ENCODE data around the gene TAOK3. TPM values are rescaled to one million over a fixed set of nuclear protein-coding genes. Genes with fewer than 3 reads are reported as not detected.

TAOK3 gene
- total and polyA plus RNA-seq, 9 of the 15 experiments (the other 6 are each of a cell fraction or from before 2014, with no cell fraction given) = 24.3 to 83.5 (median 47.1) TPM

DNA sequence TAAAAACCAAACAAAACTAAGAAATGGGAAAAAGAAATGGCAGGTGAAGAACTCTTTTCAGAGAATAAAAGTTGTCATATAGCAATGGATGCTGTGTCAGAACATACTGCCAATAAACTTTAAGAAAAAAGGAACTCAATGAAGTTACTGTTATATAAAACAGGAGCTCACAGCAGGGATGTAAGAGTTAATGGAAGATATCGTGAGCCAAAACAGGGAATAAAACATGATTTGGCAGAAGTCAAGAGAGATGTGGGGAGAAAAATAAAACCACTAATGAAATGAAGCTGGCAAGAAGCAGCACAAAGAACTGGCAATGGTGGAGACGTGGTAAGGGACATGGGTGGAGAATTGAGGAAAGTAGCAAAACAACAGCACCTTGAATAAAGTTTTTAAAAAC lies 61.0 kb downstream of the TAOK3 start (continued):
- TF ChIP-seq MYBL2 (IDR thresholded peaks at IDR 0.05; ENCODE audit: low read depth) = no peak
- no peak for TF ChIP-seq MYBL2 (CRISPR knock-in tag; IDR thresholded peaks at IDR 0.05; ENCODE audit: borderline replicate concordance)
- no peak for TF ChIP-seq NCOA4 (IDR thresholded peaks at IDR 0.05; ENCODE audit: partially characterized antibody)
- no peak for TF ChIP-seq ERF (CRISPR knock-in tag; IDR thresholded peaks at IDR 0.05)
- TF ChIP-seq FIP1L1 (IDR thresholded peaks at IDR 0.05; ENCODE audit: low read depth, low read length, poor library complexity, severe bottlenecking) = no peak
- no peak for TF ChIP-seq MEF2A (IDR thresholded peaks at IDR 0.05; ENCODE audit: control insufficient read depth, low read depth, low read length)
- TF ChIP-seq IRF2 (CRISPR knock-in tag; IDR thresholded peaks at IDR 0.05) = no peak
- TF ChIP-seq, protein P1, sequence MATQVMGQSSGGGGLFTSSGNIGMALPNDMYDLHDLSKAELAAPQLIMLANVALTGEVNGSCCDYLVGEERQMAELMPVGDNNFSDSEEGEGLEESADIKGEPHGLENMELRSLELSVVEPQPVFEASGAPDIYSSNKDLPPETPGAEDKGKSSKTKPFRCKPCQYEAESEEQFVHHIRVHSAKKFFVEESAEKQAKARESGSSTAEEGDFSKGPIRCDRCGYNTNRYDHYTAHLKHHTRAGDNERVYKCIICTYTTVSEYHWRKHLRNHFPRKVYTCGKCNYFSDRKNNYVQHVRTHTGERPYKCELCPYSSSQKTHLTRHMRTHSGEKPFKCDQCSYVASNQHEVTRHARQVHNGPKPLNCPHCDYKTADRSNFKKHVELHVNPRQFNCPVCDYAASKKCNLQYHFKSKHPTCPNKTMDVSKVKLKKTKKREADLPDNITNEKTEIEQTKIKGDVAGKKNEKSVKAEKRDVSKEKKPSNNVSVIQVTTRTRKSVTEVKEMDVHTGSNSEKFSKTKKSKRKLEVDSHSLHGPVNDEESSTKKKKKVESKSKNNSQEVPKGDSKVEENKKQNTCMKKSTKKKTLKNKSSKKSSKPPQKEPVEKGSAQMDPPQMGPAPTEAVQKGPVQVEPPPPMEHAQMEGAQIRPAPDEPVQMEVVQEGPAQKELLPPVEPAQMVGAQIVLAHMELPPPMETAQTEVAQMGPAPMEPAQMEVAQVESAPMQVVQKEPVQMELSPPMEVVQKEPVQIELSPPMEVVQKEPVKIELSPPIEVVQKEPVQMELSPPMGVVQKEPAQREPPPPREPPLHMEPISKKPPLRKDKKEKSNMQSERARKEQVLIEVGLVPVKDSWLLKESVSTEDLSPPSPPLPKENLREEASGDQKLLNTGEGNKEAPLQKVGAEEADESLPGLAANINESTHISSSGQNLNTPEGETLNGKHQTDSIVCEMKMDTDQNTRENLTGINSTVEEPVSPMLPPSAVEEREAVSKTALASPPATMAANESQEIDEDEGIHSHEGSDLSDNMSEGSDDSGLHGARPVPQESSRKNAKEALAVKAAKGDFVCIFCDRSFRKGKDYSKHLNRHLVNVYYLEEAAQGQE (IDR thresholded peaks at IDR 0.05; ENCODE audit: borderline replicate concordance) = no peak
- TF ChIP-seq, protein P1 (CRISPR knock-in tag; IDR thresholded peaks at IDR 0.05; ENCODE audit: low read depth) = no peak
- no peak for TF ChIP-seq GABPA (tag; conservative IDR thresholded peaks at IDR 0.05; ENCODE audit: low read depth)
- no peak for TF ChIP-seq RFX5 (IDR thresholded peaks at IDR 0.05; ENCODE audit: low read depth, low read length)
- no peak for TF ChIP-seq RBM25 (IDR thresholded peaks at IDR 0.05; ENCODE audit: low read depth, low read length, severe bottlenecking)
- TF ChIP-seq NELFE (IDR thresholded peaks at IDR 0.05; ENCODE audit: insufficient read depth, insufficient read length) = no peak
- no peak for TF ChIP-seq NONO (IDR thresholded peaks at IDR 0.05; ENCODE audit: low read depth in 2 of 2, low read length in 1 of 2)
- no peak for TF ChIP-seq POLR2B (IDR thresholded peaks at IDR 0.05; ENCODE audit: low read depth, partially characterized antibody)
- TF ChIP-seq SMARCA4 (IDR thresholded peaks at IDR 0.05) = no peak
- TF ChIP-seq U2AF2 (optimal IDR thresholded peaks at IDR 0.05; ENCODE audit: low read depth, low read length) = no peak

All from K562 (cell line).